T-cell (primary cell): ENCODE results near the gene ARL17B. TPM values are rescaled to one million over a fixed set of nuclear protein-coding genes. Genes with fewer than 3 reads are reported as not detected.
"Not testable (repeated sequence)": the region's sequence is repeated elsewhere in the genome, so short reads cannot be mapped to it uniquely, and the experiment has no call there.

Experiments
- ATAC-seq, 4 experiments: fragments of 200-7000 bp in 3 of 4; fragments of 150-1000 bp in 1 of 4; cut with Tn5 transposase; replicated peaks in 1 of 4; 1 replicate in 3 of 4; 2 replicates in 1 of 4; pipeline ENCODE4 v1.10.0; 2021; ENCODE audit warnings: moderate library complexity in 3 of 4, mild to moderate bottlenecking in 2 of 4, moderate number of reproducible peaks in 1 of 4
- CTCF ChIA-PET, 2 donors: fragments of 300-600 bp; sonication (Branson Sonifier 250); formaldehyde crosslinking; loops; one replicate each; lab custom pipeline; 2022; ENCODE audit warnings: antibody characterized with exemption in 2 of 2; lab: Charles Lee
- POLR2A ChIA-PET, 2 donors: fragments of 300-600 bp; sonication (Branson Sonifier 250); formaldehyde crosslinking; loops; one replicate each; lab custom pipeline; 2022; ENCODE audit warnings: antibody characterized with exemption in 2 of 2; lab: Charles Lee
- DNase-seq, 35 experiments: peaks; one replicate each; pipeline versions ENCODE4 v3.0.0 to v3.0.0-alpha.2; 2013 to 2023
- H3K27ac ChIP-seq: one replicate; pipeline ENCODE4 v1.5.1; 2013; ENCODE audit warnings: low read length
- H3K27me3 ChIP-seq, 2 experiments: replicated peaks in 1 of 2; 1 replicate in 1 of 2; 2 replicates in 1 of 2; pipeline versions ENCODE4 v1.6.1 to v1.7.0; 2013; ENCODE audit warnings: low read length in 1 of 2, mixed read lengths in 1 of 2; ENCODE audit not compliant: control insufficient read depth in 2 of 2, insufficient read depth in 2 of 2; ENCODE audit errors: extremely low read depth in 1 of 2
- H3K36me3 ChIP-seq, 2 donors: 1 replicate in 1 of 2; 2 replicates in 1 of 2; pipeline versions ENCODE4 v1.6.1 to v1.7.0; 2013; ENCODE audit warnings: low read length in 1 of 2; ENCODE audit not compliant: control insufficient read depth in 2 of 2, insufficient read depth in 1 of 2; ENCODE audit errors: extremely low read depth in 1 of 2
- H3K4me1 ChIP-seq, 2 experiments: 1 replicate in 1 of 2; 2 replicates in 1 of 2; pipeline versions ENCODE4 v1.6.1 to v1.7.0; 2013; ENCODE audit warnings: low read length in 2 of 2, mixed read lengths in 1 of 2; ENCODE audit not compliant: insufficient read depth in 2 of 2, control insufficient read depth in 1 of 2; ENCODE audit errors: extremely low read depth in 1 of 2
- H3K4me3 ChIP-seq, 2 donors: 1 replicate in 1 of 2; 2 replicates in 1 of 2; pipeline versions ENCODE4 v1.5.1 to v1.7.0; 2013; ENCODE audit warnings: mild to moderate bottlenecking in 2 of 2, low read length in 1 of 2, moderate library complexity in 1 of 2; ENCODE audit not compliant: control insufficient read depth in 1 of 2; ENCODE audit errors: extremely low read depth in 1 of 2
- H3K9me3 ChIP-seq: 2 replicates; pipeline ENCODE4 v1.7.0; 2013
- H3K27ac Mint-ChIP-seq, 2 donors: one replicate each; pipeline ENCODE4 v1.8.0; 2020 to 2021; ENCODE audit warnings: mild to moderate bottlenecking in 2 of 2, mixed read lengths in 2 of 2
- H3K27me3 Mint-ChIP-seq, 2 donors: one replicate each; pipeline ENCODE4 v1.8.0; 2021 to 2022; ENCODE audit warnings: mixed read lengths in 2 of 2
- H3K36me3 Mint-ChIP-seq: one replicate; pipeline ENCODE4 v1.8.0; 2021; ENCODE audit warnings: mixed read lengths
- H3K4me1 Mint-ChIP-seq, 3 donors: one replicate each; pipeline ENCODE4 v1.8.0; 2020 to 2022; ENCODE audit warnings: mixed read lengths in 3 of 3, mild to moderate bottlenecking in 1 of 3
- H3K4me3 Mint-ChIP-seq, 3 donors: one replicate each; pipeline ENCODE4 v1.8.0; 2020 to 2022; ENCODE audit warnings: mild to moderate bottlenecking in 3 of 3, mixed read lengths in 3 of 3, moderate library complexity in 3 of 3
- H3K9me3 Mint-ChIP-seq, 3 donors: one replicate each; pipeline ENCODE4 v1.8.0; 2020 to 2022; ENCODE audit warnings: mixed read lengths in 3 of 3
- WGBS: methylation state at CpG from one replicate; pipeline ENCODE4 v1.1.5; 2013; ENCODE audit warnings: missing lambda C conversion rate; ENCODE audit not compliant: insufficient coverage; 5-methylcytosine and 5-hydroxymethylcytosine counted together
- total RNA-seq, 35 experiments: library from RNA in 6 of 35; stranded (reverse) in 6 of 35; fragments of 120-200 nt in 1 of 35; gene quantifications; one replicate each; pipeline versions ENCODE4 v1.2.1 to v1.2.4 and lab custom pipeline; 2013 to 2026

The ARL17B gene
- total RNA-seq, 5 donors from 2014 or later (not counting 1 experiment from before 2014, with no cell fraction given): 16.6 to 49.2 (median 30.4) TPM

DNA sequence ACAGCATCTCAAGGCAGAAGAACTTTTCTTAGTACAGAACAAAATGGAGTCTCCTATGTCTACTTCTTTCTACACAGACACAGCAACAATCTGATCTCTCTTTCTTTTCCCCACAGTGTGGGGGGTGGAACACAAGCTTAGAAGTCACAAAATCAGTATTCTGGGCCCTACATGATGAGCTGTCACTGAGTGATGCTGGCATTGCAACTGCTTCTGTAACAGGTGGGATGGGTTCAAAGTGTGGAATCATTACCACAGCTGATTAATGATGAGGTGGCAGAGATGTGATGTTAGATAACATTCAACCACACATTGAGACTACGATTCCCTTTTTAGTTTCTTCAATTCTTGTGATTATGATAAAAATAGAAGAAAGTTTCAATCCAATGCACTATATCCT is 77.1 kb downstream of the ARL17B start:
- no CpG with 5 or more reads among the region's 1 CpG for WGBS
- H3K27me3 ChIP-seq, H3K9me3 ChIP-seq, H3K36me3 ChIP-seq, CTCF ChIA-PET, H3K4me1 ChIP-seq, H3K9me3 Mint-ChIP-seq, H3K27ac ChIP-seq, H3K4me3 ChIP-seq, H3K4me3 Mint-ChIP-seq, DNase-seq, H3K27me3 Mint-ChIP-seq, H3K36me3 Mint-ChIP-seq: not testable (repeated sequence)
- peak; percentile 43 to 68 (median 54) for ATAC-seq
- Mint-ChIP-seq H3K4me1 (peaks cover 9 to 25% (median 11%) of the 10 kb centered on the region in 3 donors), H3K27ac (peak overlapping the region in 1 of 2 donors; percentile 56)
- POLR2A ChIA-PET: interaction anchor here in 1 of 2 donors (0.7 kb wide), 1 partner anchor 8 kb away, joined by 3 read pairs; no protein-coding TSS in a partner anchor

DNA sequence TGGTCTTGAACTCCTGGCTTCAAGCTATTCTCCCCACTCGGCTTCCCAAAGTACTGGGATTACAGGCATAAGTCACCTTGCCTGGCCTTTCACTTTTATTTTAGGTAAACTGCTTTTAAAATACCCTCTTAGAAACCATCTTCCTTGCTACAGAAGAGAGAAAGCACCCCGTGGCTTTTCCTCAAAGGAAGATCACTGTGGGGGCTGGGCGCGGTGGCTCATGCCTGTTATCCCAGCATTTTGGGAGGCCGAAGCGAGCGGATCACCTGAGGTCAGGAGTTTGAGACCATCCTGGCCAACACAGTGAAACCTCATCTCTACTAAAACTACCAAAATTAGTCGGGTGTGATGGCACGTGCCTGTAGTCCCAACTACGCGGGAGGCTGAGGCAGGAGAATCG is 78.9 kb downstream of the ARL17B start:
- POLR2A ChIA-PET, H3K9me3 Mint-ChIP-seq, H3K36me3 ChIP-seq, H3K4me3 ChIP-seq, H3K27ac ChIP-seq, H3K4me3 Mint-ChIP-seq, H3K36me3 Mint-ChIP-seq, H3K9me3 ChIP-seq, H3K27me3 ChIP-seq, H3K27ac Mint-ChIP-seq, DNase-seq, ATAC-seq, H3K27me3 Mint-ChIP-seq, H3K4me1 ChIP-seq, CTCF ChIA-PET: not testable (repeated sequence)
- 100% methylated on average over 6 of the region's 12 CpGs for WGBS
- H3K4me1 Mint-ChIP-seq: peaks cover 9 to 31% (median 11%) of the 10 kb centered on the region in 3 donors

DNA sequence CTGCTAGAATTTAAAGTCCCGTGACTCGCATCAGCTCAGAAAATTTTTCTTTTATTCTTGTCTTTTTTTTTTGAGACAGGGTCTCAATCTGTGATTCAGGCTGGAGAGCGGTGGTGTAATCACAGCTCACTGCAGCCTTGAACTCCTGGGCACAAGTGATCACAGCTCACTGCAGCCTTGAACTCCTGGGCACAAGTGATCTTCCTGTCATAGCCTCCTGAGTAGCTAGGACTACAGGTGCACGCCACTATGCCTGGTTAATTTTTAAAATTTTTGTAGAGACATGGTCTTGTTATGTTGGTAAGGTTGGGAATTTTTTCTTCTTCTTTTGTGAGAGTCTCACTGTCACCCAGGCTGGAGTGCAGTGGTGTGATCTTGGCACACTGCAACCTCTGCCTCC is 80.2 kb downstream of the ARL17B start:
- 80% methylated on average over 1 of the region's 4 CpGs for WGBS
- not testable (repeated sequence) for H3K27ac Mint-ChIP-seq

DNA sequence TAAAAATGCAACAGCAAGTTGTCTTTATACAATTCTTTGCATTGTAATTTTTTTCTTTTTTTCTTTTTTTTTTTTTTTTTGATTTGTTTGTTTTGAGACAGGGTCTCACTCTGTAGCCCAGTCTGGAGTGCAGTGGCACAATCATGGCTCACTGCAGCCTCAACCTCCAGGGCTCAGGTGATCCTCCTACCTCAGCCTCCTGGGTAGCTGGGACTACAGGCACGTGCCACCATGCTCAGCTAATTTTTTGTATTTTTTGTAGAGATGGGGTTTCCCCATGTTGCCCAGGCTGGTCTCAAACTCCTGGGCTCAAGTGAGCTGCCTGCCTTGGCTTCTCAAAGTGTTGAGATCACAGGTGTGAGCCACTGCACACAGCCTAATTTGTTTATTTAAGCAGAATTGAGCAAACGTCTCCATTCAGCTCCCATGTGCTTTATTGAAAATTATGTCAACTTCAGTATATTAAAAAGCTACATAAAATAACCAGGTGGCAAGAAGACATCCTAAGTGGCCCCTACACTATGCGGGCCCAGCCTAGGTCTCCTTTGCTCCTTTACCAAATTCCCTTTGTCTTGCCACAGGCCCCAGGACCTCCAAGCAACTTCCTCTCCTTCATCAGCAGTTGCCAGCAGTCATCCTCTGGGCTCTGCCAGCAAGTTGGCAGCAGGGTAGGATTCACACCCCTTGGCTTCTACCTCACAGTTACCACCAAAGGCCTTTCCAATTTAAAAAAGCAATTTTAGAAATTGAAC is 84.7 kb downstream of the ARL17B start:
- H3K27ac ChIP-seq, ATAC-seq, H3K27ac Mint-ChIP-seq, H3K4me1 ChIP-seq, H3K36me3 ChIP-seq, H3K36me3 Mint-ChIP-seq, H3K9me3 Mint-ChIP-seq, H3K4me3 Mint-ChIP-seq, H3K4me3 ChIP-seq, H3K27me3 Mint-ChIP-seq, DNase-seq, H3K9me3 ChIP-seq, H3K27me3 ChIP-seq: not testable (repeated sequence)
- CTCF ChIA-PET: interaction anchor here (0.6 kb wide), 2 partner anchors 8 to 699 kb away, joined by 3 to 4 read pairs; no protein-coding TSS in a partner anchor
- POLR2A ChIA-PET: interaction anchor here in 1 of 2 donors (0.5 to 0.7 kb wide), 2 partner anchors 8 to 216 kb away, joined by 3 to 8 read pairs; no protein-coding TSS in a partner anchor
- 64% methylated on average over 2 of the region's 3 CpGs for WGBS
- H3K4me1 Mint-ChIP-seq: peaks cover 0 to 17% (median 0%) of the 10 kb centered on the region in 3 donors

More for the DNA sequence above, 80.2 kb downstream of the ARL17B start:
- DNase-seq, H3K36me3 ChIP-seq, CTCF ChIA-PET, H3K27me3 Mint-ChIP-seq, H3K27me3 ChIP-seq, H3K4me3 Mint-ChIP-seq, H3K27ac ChIP-seq, H3K4me1 ChIP-seq, H3K36me3 Mint-ChIP-seq, H3K4me3 ChIP-seq, ATAC-seq, H3K9me3 Mint-ChIP-seq, H3K9me3 ChIP-seq, POLR2A ChIA-PET: not testable (repeated sequence)
- peaks cover 3 to 31% (median 5%) of the 10 kb centered on the region in 3 donors for H3K4me1 Mint-ChIP-seq

DNA sequence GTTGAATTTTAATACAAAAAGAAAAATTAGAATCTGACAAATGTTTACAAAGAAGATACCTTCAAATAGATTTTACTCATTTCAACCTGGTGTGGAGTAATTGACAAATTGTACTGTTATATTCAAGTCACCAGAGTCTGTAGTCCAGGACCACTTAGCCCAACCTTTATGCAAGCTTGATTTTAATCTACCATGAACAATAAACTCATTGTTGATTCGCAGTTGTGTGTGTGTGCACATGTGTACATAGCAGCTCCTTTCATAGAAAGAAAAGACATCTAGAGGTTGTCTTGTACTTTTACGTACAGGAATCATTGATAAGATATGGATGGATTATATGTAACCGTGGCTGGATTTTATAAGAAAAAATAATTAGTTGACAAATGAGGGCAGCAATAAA is 87.3 kb downstream of the ARL17B start:
- H3K9me3 Mint-ChIP-seq: no peaks in the 10 kb centered on the region
- no peak overlapping the region for H3K27ac Mint-ChIP-seq
- ATAC-seq (no peak), DNase-seq (no peak)
- no peak overlapping the region for H3K4me3 Mint-ChIP-seq
- no peaks in the 10 kb centered on the region for H3K36me3 Mint-ChIP-seq
- peaks cover 0 to 4% of the 10 kb centered on the region in 2 experiments for H3K27me3 ChIP-seq
- H3K36me3 ChIP-seq: no peaks in the 10 kb centered on the region
- H3K4me1 Mint-ChIP-seq: peaks cover 0 to 12% (median 0%) of the 10 kb centered on the region in 3 donors
- CTCF ChIA-PET: no interaction called here
- no CpG with 5 or more reads among the region's 3 CpGs for WGBS
- peaks cover 4 to 9% of the 10 kb centered on the region in 2 donors for H3K27me3 Mint-ChIP-seq
- H3K9me3 ChIP-seq: no peaks in the 10 kb centered on the region
- H3K27ac ChIP-seq: no peak overlapping the region
- no peak overlapping the region for H3K4me3 ChIP-seq
- POLR2A ChIA-PET: no interaction called here
- H3K4me1 ChIP-seq: no peaks in the 10 kb centered on the region

DNA sequence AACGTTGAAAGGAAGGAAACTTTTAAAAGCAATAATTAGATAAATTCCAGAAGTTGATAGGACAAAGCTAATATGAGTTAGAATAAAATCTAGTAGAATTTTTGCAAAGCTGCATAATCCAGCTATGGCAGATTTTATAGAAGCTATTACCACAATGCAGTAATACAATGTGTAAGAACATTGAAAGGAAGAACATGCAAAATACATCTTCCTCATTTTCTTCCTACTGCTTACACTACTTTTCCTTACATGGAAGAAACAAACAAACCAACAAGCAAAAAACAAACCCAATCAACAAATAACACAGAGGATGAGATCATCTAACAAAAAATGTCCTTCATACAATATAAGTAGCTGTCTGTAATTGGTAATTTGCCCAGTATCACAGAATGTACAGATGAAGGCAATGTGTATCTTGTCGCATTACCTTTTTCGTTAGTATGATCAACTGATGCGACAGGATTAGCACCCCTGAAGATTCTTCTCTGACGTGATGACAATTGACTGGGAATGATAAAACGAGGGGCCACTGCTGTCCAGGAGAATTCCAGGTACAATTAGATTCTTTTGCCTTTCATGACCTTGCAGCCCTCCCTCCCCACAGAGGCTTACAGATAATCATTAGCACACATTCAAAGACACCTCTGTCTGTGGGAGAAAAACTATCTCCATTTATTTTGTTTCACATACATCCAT is 87.9 kb downstream of the ARL17B start:
- DNase-seq: no peak
- ATAC-seq: no peak
- Histone ChIP-seq H3K9me3 (no peaks in the 10 kb centered on the region), H3K27me3 (peaks cover 0 to under 1% of the 10 kb centered on the region in 2 experiments), H3K36me3 (no peaks in the 10 kb centered on the region), H3K4me1 (no peaks in the 10 kb centered on the region), H3K4me3 (no peak overlapping the region), H3K27ac (no peak overlapping the region)
- CTCF ChIA-PET: no interaction called here
- H3K27me3 Mint-ChIP-seq: peaks cover 4 to 9% of the 10 kb centered on the region in 2 donors
- WGBS: 100% methylated on average over 2 of the region's 6 CpGs
- no peaks in the 10 kb centered on the region for H3K36me3 Mint-ChIP-seq
- no peaks in the 10 kb centered on the region for H3K9me3 Mint-ChIP-seq
- H3K27ac Mint-ChIP-seq: no peak overlapping the region
- POLR2A ChIA-PET: no interaction called here
- peaks cover 0 to 12% (median 0%) of the 10 kb centered on the region in 3 donors for H3K4me1 Mint-ChIP-seq
- H3K4me3 Mint-ChIP-seq: no peak overlapping the region
